HEK293 (cell line): Measurements from ENCODE around the gene KRTAP11-1.

ENCODE experiments used
- CTCF ChIA-PET: fragments of 350-600 bp; formaldehyde crosslinking; extraction: SDS; loops from one replicate; lab custom pipeline; 2021; ENCODE audit warnings: antibody characterized with exemption; lab: Yijun Ruan, JAX
- POLR2A ChIA-PET: fragments of 300-600 bp; formaldehyde crosslinking; extraction: SDS; loops from one replicate; lab custom pipeline; 2020; ENCODE audit warnings: antibody characterized with exemption, inconsistent platforms; lab: Yijun Ruan, JAX
- H3K27ac ChIP-seq: fragments of 200-500 bp; sonication (Bioruptor generic); 2 replicates; pipeline ENCODE4 v1.5.1; 2014; ENCODE audit warnings: low read depth, low read length, control low read depth, inconsistent platforms; ENCODE audit errors: extremely low read depth
- H3K36me3 ChIP-seq, 2 experiments: fragments of 200-500 bp in 1 of 2; sonication (Bioruptor generic) in 1 of 2; 1 replicate in 1 of 2; 2 replicates in 1 of 2; pipeline ENCODE4 v1.5.1; 2014 to 2017; ENCODE audit warnings: inconsistent platforms in 2 of 2, low read length in 2 of 2; ENCODE audit not compliant: control insufficient read depth in 2 of 2, insufficient read depth in 1 of 2
- H3K4me1 ChIP-seq: fragments of 200-500 bp; sonication (Bioruptor generic); 2 replicates; pipeline ENCODE4 v1.5.1; 2014; ENCODE audit warnings: mild to moderate bottlenecking, low read length, inconsistent platforms; ENCODE audit not compliant: control insufficient read depth, insufficient read depth
- H3K4me3 ChIP-seq: 2 replicates; pipeline ENCODE4 v1.5.1; 2011; ENCODE audit warnings: low read depth, mild to moderate bottlenecking, control low read depth, low read length, moderate library complexity
- H3K9me3 ChIP-seq: fragments of 200-500 bp; sonication (Bioruptor generic); 2 replicates; pipeline ENCODE4 v1.5.1; 2014; ENCODE audit warnings: low read depth, low read length, inconsistent platforms; ENCODE audit not compliant: control insufficient read depth, insufficient read depth
- HOXA7 ChIP-seq: sonication (generic); formaldehyde crosslinking; IDR thresholded peaks from 2 replicates; pipeline ENCODE4 v1.8.1; 2022; ENCODE audit warnings: missing genetic modification reagents, borderline replicate concordance
- KLF16 ChIP-seq: fragments of 450-650 bp; formaldehyde crosslinking; IDR thresholded peaks from 2 replicates; pipeline ENCODE4 v1.5.1; 2017; ENCODE audit warnings: missing biosample characterization, missing genetic modification characterization
- KLF8 ChIP-seq: fragments of 450-650 bp; formaldehyde crosslinking; IDR thresholded peaks from 2 replicates; pipeline ENCODE4 v1.5.1; 2016; ENCODE audit warnings: missing biosample characterization, missing genetic modification characterization
- MEIS1 ChIP-seq: sonication (generic); formaldehyde crosslinking; IDR thresholded peaks from 2 replicates; pipeline ENCODE4 v1.8.1; 2022; ENCODE audit warnings: missing genetic modification reagents, mild to moderate bottlenecking, borderline replicate concordance
- REST ChIP-seq: fragments of 450-650 bp; formaldehyde crosslinking; IDR thresholded peaks from 2 replicates; pipeline ENCODE4 v1.5.1; 2016; ENCODE audit warnings: missing biosample characterization, missing genetic modification characterization
- SCRT2 ChIP-seq: fragments of 450-650 bp; formaldehyde crosslinking; IDR thresholded peaks from 2 replicates; pipeline ENCODE4 v1.5.1; 2016; ENCODE audit warnings: missing biosample characterization, missing genetic modification characterization
- ZBTB21 ChIP-seq: fragments of 450-650 bp; formaldehyde crosslinking; IDR thresholded peaks from 2 replicates; pipeline ENCODE4 v1.5.1; 2017; ENCODE audit warnings: missing biosample characterization, missing genetic modification characterization
- ZNF10 ChIP-seq: fragments of 450-650 bp; formaldehyde crosslinking; IDR thresholded peaks from 2 replicates; pipeline ENCODE4 v1.5.1; 2017; ENCODE audit warnings: missing biosample characterization, missing genetic modification characterization
- ZNF138 ChIP-seq: fragments of 450-650 bp; formaldehyde crosslinking; IDR thresholded peaks from 2 replicates; pipeline ENCODE4 v1.5.1; 2016; ENCODE audit warnings: missing biosample characterization, missing genetic modification characterization, borderline replicate concordance
- ZNF37A ChIP-seq: fragments of 450-650 bp; IDR thresholded peaks from 2 replicates; pipeline ENCODE4 v1.5.1; 2018; ENCODE audit warnings: missing biosample characterization, missing genetic modification characterization
- ZNF404 ChIP-seq: fragments of 450-650 bp; formaldehyde crosslinking; IDR thresholded peaks from 2 replicates; pipeline ENCODE4 v1.5.1; 2017; ENCODE audit warnings: missing biosample characterization, missing genetic modification characterization
- ZNF423 ChIP-seq: fragments of 450-650 bp; formaldehyde crosslinking; IDR thresholded peaks from 2 replicates; pipeline ENCODE4 v1.5.1; 2016; ENCODE audit warnings: missing biosample characterization, missing genetic modification characterization
- ZNF549 ChIP-seq: fragments of 450-650 bp; IDR thresholded peaks from 2 replicates; pipeline ENCODE4 v1.5.1; 2018; ENCODE audit warnings: missing biosample characterization, missing genetic modification characterization, mild to moderate bottlenecking, inconsistent platforms, moderate library complexity
- ZNF610 ChIP-seq: fragments of 450-650 bp; formaldehyde crosslinking; IDR thresholded peaks from 2 replicates; pipeline ENCODE4 v1.5.1; 2016; ENCODE audit warnings: missing biosample characterization, missing genetic modification characterization, borderline replicate concordance
- ZNF629 ChIP-seq: fragments of 450-650 bp; formaldehyde crosslinking; IDR thresholded peaks from 2 replicates; pipeline ENCODE4 v1.5.1; 2017; ENCODE audit warnings: missing biosample characterization, missing genetic modification characterization
- ZNF664 ChIP-seq: fragments of 450-650 bp; formaldehyde crosslinking; IDR thresholded peaks from 2 replicates; pipeline ENCODE4 v1.5.1; 2016; ENCODE audit warnings: missing biosample characterization, missing genetic modification characterization
- TF ChIP-seq, protein P1 (sequence below): fragments of 450-650 bp; formaldehyde crosslinking; IDR thresholded peaks from 2 replicates; pipeline ENCODE4 v1.5.1; 2016; ENCODE audit warnings: missing biosample characterization, missing genetic modification characterization
- TF ChIP-seq, protein P2 (sequence below): IDR thresholded peaks from 2 replicates; pipeline ENCODE4 v1.6.1; 2011; ENCODE audit warnings: mild to moderate bottlenecking, low read depth, low read length, borderline replicate concordance

KRTAP11-1 gene

DNA sequence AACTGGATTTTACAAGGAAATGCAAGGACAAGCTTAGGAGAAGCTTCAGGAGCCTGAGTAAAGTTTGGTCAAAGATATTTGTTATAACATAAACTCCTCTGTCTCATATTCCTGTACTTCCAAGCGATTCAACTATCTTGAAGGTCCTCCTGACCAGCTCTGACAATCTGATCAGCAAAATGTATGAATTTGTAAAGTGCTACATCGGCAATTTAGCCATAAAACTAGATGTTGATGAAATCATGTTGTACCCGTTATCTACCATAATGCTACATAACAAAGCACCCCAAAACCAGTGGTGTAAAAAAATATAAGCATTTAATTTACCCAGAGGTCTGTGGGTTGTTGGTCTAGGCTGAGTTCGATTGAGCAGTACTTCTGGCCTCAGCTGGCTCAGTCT lies 19.5 kb upstream of the KRTAP11-1 start:
- no peaks in the 10 kb centered on the region for H3K4me1 ChIP-seq
- no peaks in the 10 kb centered on the region for H3K36me3 ChIP-seq
- ChIA-PET POLR2A (no interaction called here), CTCF (interaction anchor here (0.6 kb wide), 1 partner anchor 86 kb away, joined by 3 read pairs; no protein-coding TSS in a partner anchor)
- no peak overlapping the region for H3K27ac ChIP-seq
- H3K9me3 ChIP-seq, result no peaks in the 10 kb centered on the region
- no peak overlapping the region for H3K4me3 ChIP-seq
- TF ChIP-seq HOXA7, result no peak
- no peak for TF ChIP-seq ZNF610 (tag by site-specific recombination)
- TF ChIP-seq ZNF37A (tag by site-specific recombination), result no peak
- no peak for TF ChIP-seq MEIS1 (CRISPR knock-in tag)
- TF ChIP-seq ZNF404 (tag by site-specific recombination), result no peak
- TF ChIP-seq ZBTB21 (tag by site-specific recombination), result no peak
- no peak for TF ChIP-seq SCRT2 (tag by site-specific recombination)
- TF ChIP-seq ZNF549 (tag by site-specific recombination), result no peak
- TF ChIP-seq ZNF10 (tag by site-specific recombination), result no peak
- TF ChIP-seq ZNF664 (tag by site-specific recombination), result no peak
- no peak for TF ChIP-seq ZNF138 (tag by site-specific recombination)
- TF ChIP-seq KLF16 (tag by site-specific recombination), result no peak
- TF ChIP-seq, protein P1, sequence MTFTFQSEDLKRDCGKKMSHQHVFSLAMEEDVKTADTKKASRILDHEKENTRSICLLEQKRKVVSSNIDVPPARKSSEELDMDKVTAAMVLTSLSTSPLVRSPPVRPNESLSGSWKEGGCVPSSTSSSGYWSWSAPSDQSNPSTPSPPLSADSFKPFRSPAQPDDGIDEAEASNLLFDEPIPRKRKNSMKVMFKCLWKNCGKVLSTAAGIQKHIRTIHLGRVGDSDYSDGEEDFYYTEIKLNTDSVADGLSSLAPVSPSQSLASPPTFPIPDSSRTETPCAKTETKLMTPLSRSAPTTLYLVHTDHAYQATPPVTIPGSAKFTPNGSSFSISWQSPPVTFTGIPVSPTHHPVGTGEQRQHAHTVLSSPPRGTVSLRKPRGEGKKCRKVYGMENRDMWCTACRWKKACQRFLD (tag by site-specific recombination), result no peak
- TF ChIP-seq, all 188 proteins: peak for 0

GRCh38 chr21:30882866-30883597 lies 1.7 kb upstream of the KRTAP11-1 start:
- Histone ChIP-seq H3K36me3 (no peaks in the 10 kb centered on the region), H3K9me3 (no peaks in the 10 kb centered on the region), H3K4me3 (no peak overlapping the region), H3K4me1 (no peaks in the 10 kb centered on the region), H3K27ac (no peak overlapping the region)
- POLR2A ChIA-PET, result no interaction called here
- CTCF ChIA-PET, result interaction anchor here (1.0 kb wide), 1 partner anchor 44 kb away, joined by 3 read pairs; no protein-coding TSS in a partner anchor
- TF ChIP-seq ZNF629 (no peak), KLF8 (tag by site-specific recombination) (no peak), REST (no peak), ZNF423 (no peak)
- TF ChIP-seq, protein P2, sequence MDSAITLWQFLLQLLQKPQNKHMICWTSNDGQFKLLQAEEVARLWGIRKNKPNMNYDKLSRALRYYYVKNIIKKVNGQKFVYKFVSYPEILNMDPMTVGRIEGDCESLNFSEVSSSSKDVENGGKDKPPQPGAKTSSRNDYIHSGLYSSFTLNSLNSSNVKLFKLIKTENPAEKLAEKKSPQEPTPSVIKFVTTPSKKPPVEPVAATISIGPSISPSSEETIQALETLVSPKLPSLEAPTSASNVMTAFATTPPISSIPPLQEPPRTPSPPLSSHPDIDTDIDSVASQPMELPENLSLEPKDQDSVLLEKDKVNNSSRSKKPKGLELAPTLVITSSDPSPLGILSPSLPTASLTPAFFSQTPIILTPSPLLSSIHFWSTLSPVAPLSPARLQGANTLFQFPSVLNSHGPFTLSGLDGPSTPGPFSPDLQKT, result no peak
